Fibroblast of mammary gland (primary cell): Measurements from ENCODE around the gene HDC.

ENCODE experiments used
- DNase-seq: peaks from one replicate; pipeline ENCODE4 v3.0.0-alpha.2; 2010; ENCODE audit warnings: low read depth
- H3K4me3 ChIP-seq: 2 replicates; pipeline ENCODE4 v1.5.1; 2011; ENCODE audit warnings: low read depth, mild to moderate bottlenecking, low read length, moderate library complexity; ENCODE audit not compliant: control insufficient read depth
- TF ChIP-seq, protein P1 (sequence below): conservative IDR thresholded peaks from 2 replicates; pipeline ENCODE4 v1.5.1; 2011; ENCODE audit warnings: low read depth, low read length, inconsistent platforms; ENCODE audit not compliant: control insufficient read depth, insufficient read depth

Gene HDC

DNA sequence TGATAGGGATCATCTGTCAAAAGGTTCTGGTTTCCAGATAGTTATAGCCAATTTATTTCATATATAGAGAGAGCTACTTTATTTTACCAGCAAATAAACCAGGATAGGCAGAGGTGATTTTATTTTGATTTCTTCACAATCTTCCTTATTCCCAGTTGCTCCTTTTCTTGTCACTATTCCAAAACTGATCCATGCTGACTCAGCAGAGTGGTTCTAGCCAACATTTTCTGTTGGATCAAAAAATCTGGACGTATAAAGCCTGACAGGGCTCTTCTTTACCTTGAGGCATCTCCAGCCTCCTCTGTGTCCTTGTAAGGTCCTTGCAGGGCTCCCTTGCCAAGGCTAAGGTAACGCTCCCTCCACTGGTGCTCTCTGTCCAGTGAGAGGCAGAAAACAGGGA is 15.8 kb downstream of the HDC start:
- H3K4me3 ChIP-seq, result no peak overlapping the region
- DNase-seq, result peak; percentile 37
- TF ChIP-seq, protein P1, sequence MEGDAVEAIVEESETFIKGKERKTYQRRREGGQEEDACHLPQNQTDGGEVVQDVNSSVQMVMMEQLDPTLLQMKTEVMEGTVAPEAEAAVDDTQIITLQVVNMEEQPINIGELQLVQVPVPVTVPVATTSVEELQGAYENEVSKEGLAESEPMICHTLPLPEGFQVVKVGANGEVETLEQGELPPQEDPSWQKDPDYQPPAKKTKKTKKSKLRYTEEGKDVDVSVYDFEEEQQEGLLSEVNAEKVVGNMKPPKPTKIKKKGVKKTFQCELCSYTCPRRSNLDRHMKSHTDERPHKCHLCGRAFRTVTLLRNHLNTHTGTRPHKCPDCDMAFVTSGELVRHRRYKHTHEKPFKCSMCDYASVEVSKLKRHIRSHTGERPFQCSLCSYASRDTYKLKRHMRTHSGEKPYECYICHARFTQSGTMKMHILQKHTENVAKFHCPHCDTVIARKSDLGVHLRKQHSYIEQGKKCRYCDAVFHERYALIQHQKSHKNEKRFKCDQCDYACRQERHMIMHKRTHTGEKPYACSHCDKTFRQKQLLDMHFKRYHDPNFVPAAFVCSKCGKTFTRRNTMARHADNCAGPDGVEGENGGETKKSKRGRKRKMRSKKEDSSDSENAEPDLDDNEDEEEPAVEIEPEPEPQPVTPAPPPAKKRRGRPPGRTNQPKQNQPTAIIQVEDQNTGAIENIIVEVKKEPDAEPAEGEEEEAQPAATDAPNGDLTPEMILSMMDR, result no peak

DNA sequence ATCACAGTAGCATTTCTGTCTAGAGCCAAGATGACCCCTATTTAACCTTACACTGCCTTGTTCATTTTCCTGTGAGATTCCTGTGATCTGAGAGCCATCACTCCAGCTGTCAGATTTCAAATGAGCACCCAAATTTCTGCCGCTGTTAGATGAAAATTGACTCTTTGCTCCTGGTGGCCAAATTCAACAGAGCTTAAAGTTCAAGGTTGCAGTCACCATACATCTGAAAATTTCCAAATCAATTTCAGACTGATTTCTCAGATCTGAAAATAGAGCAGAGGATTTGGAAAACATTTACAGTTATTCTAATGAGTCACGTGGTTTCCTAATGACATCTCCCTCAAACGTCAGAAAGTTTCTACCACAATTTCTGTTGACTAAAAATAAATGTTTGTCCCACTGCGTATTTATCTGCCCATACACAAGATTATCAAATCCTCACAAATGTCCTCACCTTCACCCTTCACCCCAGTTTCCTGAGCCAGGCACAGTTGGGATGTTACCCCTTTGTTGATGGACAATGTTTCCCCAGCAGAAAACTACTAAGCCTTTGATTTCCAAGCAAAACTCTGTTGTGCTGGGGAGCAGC is 16.4 kb downstream of the HDC start:
- no peak overlapping the region for H3K4me3 ChIP-seq
- TF ChIP-seq, protein P1, result no peak
- DNase-seq, result peak; percentile 64

DNA sequence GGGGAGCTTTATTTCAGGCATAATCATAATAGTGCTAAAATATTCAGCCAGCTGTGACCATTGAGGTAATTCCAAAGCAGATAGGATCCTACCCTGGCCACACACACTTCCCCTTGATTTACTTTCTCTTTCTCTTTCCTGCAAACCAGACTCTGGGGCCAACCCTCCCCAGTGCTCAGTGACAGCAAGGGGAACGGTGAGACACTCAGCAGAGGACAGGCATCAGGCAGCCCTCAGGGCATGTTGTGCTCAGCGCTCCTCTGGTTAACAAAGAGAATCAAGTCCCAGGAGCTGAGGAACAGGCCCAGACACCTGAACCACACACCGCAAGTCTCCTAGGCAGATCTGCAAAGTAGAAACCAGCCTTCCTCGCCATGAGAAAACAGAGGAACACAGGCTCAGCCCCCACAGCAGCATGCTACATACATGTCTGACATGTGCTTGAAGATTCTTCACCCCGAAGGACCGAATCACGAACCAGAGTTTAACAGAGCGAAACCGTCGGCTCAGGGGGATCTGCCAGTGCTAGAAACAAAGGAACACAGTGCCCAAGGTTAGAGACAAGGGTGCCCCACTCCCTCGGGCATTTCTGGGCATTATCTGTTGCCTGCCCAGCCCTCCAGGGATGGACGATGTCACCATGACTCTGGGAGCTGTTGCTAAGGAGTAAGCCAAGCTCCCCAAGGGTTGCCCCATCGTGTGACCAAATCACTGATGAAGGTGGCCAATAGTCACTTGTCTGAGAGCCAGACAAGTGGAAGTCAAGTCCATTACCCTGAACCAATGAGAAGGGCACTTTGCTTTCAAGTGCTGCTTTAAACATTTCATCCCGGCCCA is 17.5 kb downstream of the HDC start:
- no peak overlapping the region for H3K4me3 ChIP-seq
- DNase-seq, result no peak
- TF ChIP-seq, protein P1, result no peak

DNA sequence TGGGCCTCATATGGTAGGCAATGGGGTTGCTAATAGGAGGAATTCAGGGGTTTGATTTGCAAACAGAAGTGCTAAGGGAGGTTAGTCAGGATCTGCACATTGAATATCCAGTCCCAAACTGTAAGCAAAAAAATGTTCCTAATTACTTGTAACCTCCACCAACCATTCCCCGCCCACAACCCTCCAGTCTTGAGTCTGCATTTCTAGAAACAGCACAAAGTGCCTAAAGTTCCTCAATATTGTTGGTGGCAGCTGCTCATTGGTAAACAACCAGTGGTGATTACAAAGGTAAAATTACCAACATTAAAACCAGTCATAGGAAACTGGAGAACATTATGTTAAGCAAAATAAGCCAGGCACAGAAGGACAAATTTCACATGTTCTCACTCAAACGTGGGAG is 18.9 kb downstream of the HDC start:
- H3K4me3 ChIP-seq, result no peak overlapping the region
- TF ChIP-seq, protein P1, result no peak
- no peak for DNase-seq

DNA sequence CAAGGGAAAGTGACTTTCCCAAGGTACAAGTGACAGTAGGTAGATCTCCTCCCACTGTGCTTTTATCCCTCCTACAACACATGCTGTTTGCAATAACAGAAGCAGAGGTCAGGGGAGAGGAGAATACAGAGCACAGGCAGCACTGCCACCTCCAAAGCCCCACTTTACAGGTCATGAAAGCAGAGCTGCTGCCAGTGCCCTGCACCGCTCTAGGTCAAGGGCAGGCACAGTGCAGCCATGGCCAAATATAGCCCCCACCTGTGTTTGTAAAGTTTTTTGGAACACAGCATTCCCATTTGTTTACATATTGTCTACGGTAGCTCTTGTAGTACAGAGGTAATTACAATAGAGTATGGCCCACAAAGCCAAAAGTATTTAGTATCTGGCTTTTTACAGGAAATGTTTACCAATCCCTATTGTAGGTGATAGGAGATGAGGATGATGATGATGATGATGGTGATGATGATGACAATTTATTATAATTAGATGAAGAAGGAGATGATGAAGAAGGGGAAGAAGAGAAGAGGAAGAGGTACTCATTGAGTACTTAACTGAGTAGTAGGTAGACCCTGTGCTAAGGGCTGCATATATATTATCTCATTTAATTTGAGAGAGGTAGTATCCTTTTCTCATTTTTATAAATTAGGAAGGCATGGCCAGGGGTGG is 20.4 kb downstream of the HDC start:
- no peak overlapping the region for H3K4me3 ChIP-seq
- TF ChIP-seq, protein P1, result no peak
- DNase-seq, result no peak

DNA sequence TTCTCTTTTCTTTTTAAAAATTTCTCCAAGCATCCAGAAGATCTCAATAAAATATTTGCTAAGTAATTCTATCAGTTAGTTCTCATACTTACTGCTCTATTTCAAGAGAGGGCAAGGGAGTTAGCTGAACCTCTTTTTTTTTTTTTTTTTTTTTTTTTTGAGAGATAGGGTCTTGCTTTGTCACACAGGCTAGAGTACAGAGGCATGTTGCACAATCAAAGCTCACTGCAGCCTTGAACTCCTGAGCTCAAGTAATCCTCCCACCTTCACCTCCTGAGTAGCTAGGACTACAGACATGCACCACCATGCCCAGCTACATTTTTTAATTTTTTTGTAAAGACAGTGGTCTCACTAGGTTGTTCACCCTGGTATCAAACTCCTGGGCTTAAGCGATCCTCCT is 21.4 kb downstream of the HDC start:
- TF ChIP-seq, protein P1, result no peak
- H3K4me3 ChIP-seq, result no peak overlapping the region
- DNase-seq, result no peak
